Fibroblast of skin of right biceps (primary cell): ENCODE data around the gene WDR11.
"Not testable (repeated sequence)": the region's sequence is repeated elsewhere in the genome, so short reads cannot be mapped to it uniquely, and the experiment has no call there.

Source experiments
- DNase-seq: peaks from one replicate; pipeline ENCODE4 v3.0.0-alpha.2; 2013

The WDR11 gene

DNA sequence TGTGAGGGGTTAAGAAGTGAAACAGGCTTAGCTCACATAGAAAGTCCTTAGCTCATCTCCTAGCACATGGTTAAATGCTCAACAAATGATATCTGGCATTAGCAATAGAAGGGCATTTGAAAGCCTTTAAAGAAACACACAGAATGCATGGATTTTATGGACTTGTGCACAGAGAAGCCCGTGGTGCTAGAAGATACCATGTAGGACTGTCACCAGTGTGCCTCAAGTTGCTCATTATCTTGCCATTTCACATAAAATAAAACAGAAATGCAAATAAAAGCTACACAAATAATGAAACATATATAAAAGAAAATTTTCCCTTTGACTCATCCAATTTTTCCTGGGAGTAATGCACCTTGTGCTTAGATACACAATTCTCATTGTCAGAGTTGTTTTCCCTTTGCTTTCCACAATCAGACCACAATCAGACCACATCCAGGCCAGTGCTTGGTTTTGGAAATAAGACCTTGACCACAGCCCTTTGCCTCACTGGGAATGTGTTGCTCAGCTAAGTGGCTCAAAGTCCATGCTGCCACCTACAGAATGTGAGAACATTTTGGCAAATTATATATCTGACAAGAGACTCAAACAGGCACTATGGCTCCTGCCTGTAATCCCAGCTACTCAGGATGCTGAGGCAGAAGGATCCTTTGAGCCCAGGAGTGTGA, 9.5 kb upstream of the WDR11 start:
- DNase-seq, result no peak

DNA sequence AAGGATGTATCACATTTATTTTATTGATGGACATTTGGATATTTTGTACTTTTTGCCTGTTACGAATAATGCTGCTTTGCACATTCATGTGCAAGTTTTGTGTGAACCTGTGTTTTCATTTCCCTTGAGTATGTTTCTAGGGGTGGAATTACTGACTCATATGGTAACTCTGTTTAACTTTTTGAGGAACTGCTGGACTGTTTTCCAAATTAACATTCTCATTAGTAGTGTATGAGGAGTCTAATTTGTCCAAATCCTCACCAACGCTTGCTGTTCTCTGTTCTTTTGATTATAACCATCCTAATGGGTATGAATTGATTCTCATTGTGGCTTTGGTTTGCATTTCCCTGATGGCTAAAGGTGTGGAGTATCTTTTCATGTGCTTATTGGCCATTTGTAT, 3.2 kb downstream of the WDR11 start:
- no peak for DNase-seq

DNA sequence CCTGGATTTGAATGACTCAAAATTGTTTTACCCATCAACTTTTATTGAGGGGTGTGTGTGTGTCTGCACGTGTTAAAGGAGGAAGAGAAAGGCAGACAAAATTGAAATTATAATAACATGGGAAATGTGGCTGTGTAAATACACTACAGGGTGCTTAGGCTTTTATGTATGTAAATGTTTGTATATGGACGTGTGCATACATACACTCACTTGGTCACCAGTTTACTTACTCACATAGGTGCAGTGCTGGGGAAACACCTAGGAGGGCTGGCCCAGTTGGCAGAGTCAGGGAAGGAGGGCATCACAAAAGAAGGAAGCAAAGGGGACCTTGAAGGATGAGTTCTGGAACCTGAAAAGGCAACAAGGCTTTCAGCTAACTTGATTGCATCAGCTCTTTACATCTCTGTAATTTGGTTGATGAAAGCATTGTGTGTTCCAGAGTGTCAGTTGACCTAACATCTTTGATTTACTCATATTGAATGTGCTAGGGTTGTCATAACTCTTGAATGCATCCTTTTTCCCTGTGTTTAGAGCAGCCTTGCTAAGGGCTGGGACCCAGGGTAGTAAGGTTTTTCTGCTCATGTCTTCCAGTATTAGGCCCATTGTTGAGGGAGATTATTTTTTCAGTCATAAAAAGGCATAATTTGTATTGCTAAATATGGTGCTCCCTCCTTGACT, 10.2 kb downstream of the WDR11 start:
- no peak for DNase-seq

DNA sequence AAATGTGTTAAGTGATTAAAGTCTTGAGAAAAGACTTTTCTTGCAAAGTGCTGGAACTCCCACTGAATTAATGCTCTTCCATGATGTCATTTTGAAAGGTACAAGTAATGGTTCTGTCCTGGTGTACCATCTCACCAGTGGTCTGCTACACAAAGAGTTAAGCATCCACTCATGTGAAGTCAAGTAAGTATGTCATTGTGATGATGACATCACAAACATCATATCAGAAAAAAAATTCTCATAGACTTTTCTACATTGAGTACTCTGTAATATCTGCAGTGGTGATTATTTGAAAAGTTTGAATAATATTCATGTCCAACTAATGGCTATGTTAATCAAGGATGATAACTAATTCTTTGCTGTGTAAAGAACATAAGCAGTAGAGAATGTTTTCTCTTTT, 22.6 kb downstream of the WDR11 start:
- no peak for DNase-seq

DNA sequence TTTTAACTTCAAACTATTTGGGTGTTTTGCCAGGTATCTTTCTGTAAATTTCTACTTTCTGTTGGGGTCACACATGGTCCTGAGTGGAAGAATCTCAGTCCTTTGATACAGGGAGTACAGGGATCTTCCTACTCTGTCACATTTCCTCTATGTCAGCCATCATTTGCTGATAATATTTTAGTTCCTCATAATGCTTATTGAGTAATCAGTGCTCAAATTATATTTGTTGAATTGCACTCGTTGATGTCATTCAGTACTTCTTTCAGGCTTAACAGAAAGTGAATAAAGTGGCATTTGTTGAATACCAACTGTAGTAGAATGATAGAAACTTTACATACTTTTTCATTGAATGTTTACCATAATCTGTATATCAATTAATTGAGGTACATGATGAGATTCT, 31.9 kb downstream of the WDR11 start:
- DNase-seq, result no peak

DNA sequence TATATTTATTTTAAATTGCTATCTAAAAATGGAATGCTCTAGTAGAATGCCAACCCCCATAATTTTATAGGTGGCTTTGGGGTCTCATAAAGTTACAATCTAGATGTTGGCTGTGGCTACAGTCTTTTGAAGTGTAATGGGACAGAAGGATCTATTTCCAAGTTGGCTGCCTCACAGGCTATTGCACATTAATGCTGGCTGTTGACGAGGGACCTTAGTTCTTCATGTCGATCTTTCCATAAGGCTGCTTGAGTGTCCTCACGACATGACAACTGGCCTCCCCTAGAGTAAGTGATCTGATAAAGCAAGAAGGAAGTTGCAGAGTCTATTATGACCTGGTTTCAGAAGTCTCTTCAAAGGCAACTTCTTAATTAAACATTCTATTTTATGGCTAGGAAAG, 36.3 kb downstream of the WDR11 start:
- DNase-seq, result no peak

DNA sequence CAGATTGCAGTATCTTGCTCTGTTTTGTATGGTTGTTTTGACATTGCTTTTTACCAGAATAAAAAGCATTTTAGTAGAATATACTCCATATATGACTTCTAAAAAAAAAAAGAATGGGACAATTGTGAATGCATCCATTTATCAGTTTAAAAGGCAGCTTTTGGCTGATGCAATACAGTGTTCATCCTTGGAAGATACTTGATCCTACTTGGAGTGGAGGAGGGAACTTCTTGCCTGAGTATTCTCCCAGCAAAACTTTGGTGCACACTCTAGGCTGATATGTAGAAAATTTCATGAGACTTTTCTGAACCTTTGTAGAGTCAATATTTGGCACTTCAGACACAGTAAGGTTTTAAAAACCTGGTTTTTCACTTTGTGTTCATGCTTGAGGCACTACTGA, 40.2 kb downstream of the WDR11 start:
- peak; percentile 54 for DNase-seq

DNA sequence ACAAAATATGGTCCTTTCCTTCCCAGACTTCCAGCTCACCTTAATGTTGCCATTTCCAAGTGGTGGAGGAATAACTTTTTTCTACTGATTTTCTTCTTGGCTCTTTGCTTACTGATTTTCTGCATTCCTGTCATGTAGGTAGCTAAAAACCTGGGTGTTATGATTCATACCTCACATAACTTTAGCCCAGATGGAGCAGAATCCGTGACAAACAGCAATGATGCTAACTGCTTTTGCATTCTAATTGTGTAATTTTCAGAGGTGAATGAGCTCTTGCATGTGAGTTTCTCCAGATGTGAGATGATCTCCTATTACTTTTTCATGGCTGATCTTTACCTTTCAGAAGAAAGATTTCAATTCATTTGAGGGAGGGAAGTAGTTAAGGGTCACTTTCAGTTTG, 43.4 kb downstream of the WDR11 start:
- DNase-seq, result no peak

DNA sequence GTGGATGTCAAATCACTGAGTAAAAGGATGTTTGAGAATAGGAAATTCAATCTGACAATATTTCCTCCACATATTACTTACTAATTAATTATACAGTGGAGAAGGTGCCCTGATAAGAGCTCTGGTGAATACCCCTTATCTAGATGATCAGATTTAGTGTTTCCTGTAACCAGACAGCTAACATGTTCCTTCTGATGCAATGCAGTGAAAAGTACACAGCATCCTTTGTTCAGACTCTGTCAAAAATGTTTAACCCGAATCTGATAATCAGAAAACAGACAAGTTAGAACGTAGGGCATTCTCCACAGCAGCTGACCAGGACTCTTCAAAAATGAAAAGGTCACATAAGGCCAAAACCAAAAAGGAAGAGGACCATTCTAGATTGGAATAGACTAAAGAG, 46.2 kb downstream of the WDR11 start:
- peak; percentile 18 for DNase-seq

DNA sequence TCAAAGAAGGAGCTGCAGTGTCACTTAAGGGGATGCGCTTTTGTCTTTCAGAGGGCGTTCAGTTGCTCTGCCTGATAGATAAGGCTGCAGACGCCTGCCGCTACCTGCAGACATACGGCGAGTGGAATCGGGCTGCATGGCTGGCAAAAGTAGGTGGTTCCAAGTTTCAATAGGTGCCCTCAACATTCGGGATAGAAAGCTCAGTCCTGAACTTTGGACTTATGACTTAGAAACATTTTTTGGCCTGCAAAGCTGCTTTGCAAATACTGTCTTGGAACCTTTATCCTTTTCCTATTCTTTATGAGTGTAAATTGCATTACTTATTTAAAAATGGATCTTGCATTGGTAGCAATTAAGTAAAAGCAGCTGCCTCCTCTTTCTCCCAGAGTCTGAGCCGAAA, 54.1 kb downstream of the WDR11 start:
- DNase-seq, result no peak

DNA sequence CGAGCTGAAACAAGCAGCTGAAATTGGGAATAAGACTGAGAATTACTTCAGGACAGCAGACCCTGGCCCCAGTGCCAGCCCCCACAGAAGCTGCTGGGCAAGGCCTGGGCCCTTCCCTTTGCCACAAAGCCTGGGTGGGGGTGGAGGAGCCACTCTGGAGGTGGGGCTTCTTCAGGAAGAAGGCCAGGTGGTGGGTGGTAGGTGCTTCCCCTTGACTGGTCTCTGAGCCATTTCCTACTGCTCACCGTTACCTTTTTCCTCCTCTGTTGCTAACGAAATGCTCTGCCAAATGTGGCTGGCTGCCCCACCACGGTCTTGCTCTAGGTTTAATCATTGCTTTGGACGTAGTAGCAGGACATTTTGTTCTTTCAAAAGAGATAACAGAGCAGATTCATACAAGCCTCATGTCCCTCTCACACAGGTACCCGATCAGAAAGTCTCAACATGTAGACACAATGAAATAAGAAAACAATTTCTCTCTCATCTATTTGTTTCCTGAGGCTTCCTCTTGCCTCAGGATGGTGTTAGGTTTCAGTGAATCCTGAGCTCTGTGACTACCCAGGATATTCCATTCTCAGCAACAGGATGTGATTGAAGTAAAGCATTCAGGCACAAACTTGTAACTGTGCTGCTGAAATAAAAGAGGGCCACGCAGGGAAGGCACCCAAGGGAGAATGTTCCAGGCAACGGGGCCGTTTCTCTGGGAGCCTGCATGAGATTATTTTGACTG, 66.5 kb downstream of the WDR11 start:
- DNase-seq, result no peak

DNA sequence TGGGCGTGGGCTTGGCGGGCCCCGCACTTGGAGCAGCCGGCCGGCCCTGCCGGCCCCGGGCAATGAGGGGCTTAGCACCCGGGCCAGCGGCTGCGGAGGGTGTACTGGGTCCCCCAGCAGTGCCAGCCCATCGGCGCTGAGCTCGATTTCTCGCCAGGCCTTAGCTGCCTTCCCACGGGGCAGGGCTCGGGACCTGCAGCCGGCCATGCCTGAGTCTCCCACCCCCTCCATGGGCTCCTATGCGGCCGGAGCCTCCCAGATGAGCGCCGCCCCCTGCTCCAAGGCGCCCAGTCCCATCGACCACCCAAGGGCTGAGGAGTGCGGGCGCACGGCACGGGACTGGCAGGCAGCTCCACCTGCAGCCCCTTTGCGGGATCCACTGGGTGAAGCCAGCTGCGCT, 72.7 kb downstream of the WDR11 start:
- not testable (repeated sequence) for DNase-seq

DNA sequence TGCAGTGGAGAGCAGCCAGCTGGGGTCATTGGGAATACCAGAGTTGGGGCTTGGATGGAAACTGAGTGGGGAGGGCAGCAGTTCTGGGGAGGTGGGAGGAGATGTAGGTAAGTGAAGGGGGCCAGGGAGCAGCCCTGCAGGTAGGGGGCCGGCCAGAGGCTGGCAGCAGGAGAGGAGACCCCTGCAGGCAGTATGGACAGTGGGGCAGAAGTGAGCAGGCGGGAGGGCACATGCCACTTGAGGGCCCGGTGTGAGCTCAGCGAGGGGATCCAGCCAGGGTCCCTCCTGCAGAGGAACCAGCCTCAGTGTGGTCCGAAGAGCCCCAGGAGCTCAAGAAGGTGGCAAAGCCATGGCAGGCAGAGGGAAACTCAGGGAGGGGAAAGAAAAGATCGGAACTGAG, 75.4 kb downstream of the WDR11 start:
- no peak for DNase-seq

DNA sequence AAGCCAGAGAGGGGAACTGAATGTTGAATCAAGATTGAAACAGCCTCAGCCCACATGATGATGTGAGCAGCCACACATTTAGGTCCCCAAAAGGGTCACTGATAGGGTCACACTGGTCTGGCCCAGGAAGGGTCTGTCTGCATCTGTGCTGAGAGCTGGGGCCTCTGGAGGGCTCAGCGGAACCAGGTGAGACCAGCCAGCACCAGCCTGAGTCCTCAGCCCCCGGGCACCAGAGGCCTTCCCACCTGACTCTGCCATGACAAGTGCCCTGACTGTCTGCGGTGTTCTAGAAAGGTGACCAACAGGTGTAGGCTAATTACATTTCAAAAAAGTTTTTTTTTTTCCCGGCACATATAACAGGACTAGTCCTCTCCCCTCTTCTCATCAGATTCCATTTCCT, 76.2 kb downstream of the WDR11 start:
- no peak for DNase-seq

DNA sequence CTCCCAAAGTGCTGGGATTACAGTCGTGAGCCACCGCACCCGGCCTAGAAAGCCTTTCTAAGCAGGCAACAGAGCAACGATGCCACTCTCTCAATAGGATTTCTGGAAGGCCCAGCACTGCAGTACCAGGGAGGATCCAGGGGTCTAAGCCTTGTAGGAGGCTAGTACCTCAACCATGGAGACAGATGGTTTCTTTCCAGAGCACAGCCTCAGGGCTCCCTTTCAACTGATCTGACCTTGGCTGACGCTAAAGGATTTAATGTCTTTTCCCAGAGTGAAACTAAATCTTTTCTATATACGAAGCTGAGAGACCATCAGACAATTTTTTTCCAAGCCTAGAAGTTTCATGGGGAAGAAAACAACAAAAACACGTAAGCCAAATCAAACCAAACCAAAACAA, 78.0 kb downstream of the WDR11 start:
- DNase-seq, result no peak

DNA sequence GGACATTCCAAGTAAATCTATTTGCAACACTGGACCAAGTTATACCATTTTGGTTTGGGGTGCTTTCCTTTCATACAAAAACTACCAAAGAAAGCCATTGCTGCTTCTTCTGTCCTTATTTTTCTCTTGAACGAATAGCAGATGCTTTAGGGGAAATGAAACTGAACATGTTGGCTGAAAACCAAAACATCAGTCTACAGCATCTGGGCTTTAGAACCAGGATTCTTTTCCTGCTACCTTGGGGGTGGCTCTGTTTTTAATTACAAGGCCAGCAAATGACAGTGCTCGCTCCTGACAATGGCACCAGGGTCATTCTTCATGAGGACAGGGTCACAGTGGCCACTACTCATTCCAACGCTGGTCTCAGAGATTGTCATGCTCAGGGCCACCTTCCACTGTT, 80.3 kb downstream of the WDR11 start:
- DNase-seq, result no peak

DNA sequence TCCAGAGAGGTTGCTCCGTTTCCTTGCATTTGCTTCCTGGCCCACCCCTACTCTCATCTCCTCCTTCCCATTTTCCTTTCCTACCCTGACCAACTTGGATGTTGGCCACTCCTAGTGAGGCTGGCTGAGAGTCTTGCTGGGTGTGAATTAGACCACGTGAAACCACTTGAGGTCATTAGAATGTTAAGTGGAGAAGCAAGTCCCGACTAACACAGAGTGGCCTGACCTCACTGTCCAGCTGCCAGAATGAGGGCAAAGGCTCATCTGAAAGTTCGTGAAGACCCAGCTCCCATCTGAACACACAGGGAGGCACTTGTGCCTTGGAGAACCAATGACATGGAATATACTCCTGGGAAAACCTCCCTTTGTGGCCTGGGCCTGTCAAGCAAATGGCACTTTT, 80.8 kb downstream of the WDR11 start:
- DNase-seq, result no peak

DNA sequence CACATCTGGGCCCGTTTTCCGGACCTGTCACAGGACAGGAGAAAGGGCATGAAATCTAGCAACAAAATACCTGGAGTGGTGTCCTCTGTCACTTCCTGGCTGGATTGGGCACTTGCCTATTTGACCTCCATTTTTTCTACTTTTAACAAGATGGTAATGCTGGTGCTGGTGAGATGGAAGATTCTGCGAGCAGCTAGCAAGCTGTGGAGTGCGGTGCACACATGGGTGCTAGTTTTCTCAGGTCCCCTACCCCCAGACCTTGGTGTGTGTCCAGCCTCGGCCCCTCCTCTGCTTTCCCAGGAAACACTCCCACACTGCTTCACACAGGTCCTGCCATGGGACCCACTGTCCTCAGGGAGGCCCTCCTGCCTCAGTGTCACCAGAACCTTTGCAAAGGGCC, 87.7 kb downstream of the WDR11 start:
- no peak for DNase-seq

DNA sequence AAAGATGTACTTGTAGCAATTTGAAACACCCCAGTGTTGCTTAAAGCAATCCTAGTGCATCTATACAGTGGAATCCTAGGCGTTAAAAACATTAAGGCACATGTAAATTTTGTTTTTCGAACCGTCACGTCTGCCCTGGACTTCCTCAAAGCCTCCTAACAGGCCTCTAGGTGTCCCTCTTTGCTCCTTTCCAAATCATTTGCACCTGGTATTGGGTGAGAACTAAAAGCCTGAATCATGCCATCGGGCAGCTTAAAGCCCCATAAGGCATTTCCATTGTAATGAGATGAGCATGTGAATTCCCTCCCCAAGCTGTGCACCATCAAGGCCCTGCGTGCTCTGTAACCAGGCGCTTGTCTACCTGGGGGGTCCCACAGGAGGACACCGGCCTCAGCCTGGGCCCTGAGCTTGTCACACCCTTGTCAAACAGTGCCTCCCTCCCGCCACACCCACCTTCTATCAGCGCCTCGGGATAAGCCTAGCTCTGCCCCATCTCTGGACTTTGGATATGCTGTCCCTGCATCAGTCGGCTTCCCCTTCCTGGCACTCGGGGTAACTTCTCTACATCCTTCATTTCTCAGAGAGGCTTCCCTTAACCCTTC, 89.2 kb downstream of the WDR11 start:
- DNase-seq, result no peak

DNA sequence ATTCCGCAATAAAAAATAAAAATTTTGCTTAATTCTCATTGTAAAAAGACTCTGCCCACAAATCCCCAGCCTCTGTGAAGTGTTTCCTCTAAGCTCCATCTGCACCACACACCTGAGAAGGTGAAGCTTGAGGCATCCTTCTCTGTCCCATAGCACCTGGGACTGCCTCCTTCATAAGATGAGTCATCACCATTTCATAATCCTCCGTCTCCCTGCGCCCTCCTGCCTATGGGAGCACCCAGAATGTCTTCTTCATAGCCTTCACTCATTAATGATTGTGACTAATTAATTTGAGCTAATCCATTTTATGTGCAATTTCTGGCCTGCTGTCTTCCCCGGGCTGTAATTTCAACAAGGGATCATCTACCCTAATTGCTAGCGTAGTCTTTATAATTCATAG, 90.3 kb downstream of the WDR11 start:
- DNase-seq, result no peak

DNA sequence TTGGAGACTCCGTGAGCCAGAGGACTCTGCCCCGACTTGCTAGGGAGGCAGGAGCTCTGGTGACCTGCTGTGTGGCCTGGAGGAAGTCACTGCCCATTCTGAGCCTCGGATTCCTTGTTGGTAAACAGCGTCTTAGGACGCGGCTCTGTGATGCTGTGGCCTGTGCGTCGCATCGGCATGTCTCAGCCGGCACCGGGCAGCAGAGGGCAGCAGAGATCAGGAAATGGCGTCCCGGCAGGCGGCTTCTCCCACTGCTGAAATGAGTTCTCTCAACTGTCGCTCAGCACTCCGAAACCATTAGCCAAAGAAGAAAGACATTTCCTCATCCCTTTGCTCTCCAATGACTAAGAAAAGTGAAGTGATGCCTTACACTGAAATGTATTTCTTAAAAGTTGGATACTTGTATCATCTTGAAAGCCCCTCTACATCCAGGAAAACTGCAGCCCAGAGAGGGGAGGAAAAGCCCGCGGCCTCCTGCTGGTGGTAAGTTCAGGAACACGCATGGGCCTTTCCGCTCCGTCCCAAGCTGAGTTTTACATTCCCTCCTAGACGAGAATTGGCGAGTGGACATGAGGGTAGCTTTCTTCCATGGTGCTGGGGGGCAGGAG, 91.7 kb downstream of the WDR11 start:
- DNase-seq, result peak; percentile 63

DNA sequence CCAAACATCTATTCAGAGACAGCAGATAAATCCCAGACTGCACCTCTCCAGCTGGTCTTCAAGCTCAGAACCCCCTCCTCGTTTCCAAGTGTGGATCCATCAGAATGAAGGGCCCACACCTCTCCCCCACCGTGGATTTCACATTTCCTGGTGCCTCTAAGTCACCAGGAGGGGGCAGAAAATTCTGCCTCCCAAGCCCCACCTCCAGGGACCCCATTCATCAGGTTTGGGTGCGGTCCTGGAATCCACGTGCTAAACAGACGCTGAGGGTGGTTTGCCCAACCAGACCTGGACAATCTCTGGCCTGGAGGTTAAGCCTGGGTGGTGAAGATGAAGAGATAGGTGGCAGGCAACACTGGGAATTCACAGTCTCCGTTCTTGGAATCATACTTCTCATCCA, 92.4 kb downstream of the WDR11 start:
- no peak for DNase-seq

DNA sequence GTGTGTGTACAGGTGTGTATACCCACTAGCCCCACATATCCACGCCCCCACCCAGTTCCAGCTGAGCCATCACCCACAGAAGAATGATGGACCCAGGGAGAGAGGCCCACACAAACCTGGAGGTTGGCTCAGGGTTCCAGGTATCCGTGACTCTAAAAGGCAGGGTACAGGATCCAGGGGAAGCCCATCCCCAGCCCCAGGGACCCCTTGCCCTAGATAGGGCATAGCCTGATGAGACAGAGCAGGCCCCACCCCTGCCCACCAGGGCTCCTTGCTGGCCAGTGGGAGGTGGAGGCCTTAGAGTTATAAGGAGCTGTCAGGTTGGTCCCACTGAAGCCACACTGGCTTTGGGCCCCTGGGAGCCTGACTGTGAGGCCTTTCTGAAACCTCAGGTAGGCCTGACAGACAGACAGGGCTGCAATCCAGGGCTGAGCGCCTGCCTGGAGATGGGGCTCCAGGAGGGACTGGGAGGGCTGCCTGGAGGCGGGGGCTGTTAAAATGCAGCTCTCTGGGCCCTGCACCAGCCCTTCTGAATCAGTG, 93.5 kb downstream of the WDR11 start:
- no peak for DNase-seq
